ENCODE data around the gene IRS1. TPM values are rescaled to one million over a fixed set of nuclear protein-coding genes. Genes with fewer than 3 reads are reported as not detected.

IRS1 gene
- total RNA-seq, 2 donors from 2014 or later: 14.6 to 15.8 TPM

GRCh38 chr2:226743915-226744314 lies 55.7 kb downstream of the IRS1 start:
- Histone ChIP-seq H3K27me3 (no peaks in the 10 kb centered on the region), H3K27ac (peak overlapping the region in 1 of 2 donors; percentile 77), H3K4me3 (no peak overlapping the region), H3K9me3 (no peaks in the 10 kb centered on the region), H3K4me1 (peaks cover 0 to 49% of the 10 kb centered on the region in 2 donors), H3K36me3 (no peaks in the 10 kb centered on the region)
- TF ChIP-seq CTCF (IDR thresholded peaks at IDR 0.05): no peak
- DNase-seq (ENCODE audit: low spot score): no peak

- TF ChIP-seq CTCF (IDR thresholded peaks at IDR 0.05): no peak
- Histone ChIP-seq H3K27me3 (no peaks in the 10 kb centered on the region), H3K36me3 (no peaks in the 10 kb centered on the region), H3K27ac (peak overlapping the region; percentile 77 to 92), H3K9me3 (no peaks in the 10 kb centered on the region), H3K4me1 (peaks cover 0 to 54% of the 10 kb centered on the region in 2 donors), H3K4me3 (no peak overlapping the region)
- peak; percentile 65 for DNase-seq (ENCODE audit: low spot score)
These were observed 57.3 kb downstream of the IRS1 start for GRCh38 chr2:226742347-226742746.

GRCh38 chr2:226740039-226740648 lies 59.5 kb downstream of the IRS1 start:
- Histone ChIP-seq H3K9me3 (no peaks in the 10 kb centered on the region), H3K4me1 (peaks cover 0 to 49% of the 10 kb centered on the region in 2 donors), H3K27me3 (no peaks in the 10 kb centered on the region), H3K4me3 (no peak overlapping the region), H3K27ac (peak overlapping the region; percentile 3 to 92), H3K36me3 (no peaks in the 10 kb centered on the region)
- no peak for TF ChIP-seq CTCF (IDR thresholded peaks at IDR 0.05)
- no peak for DNase-seq (ENCODE audit: low spot score)

GRCh38 chr2:226739545-226740030 lies 60.0 kb downstream of the IRS1 start:
- peak overlapping the region; percentile 41 to 92 for H3K27ac ChIP-seq
- no peak overlapping the region for H3K4me3 ChIP-seq
- no peaks in the 10 kb centered on the region for H3K36me3 ChIP-seq
- no peak for DNase-seq (ENCODE audit: low spot score)
- no peaks in the 10 kb centered on the region for H3K27me3 ChIP-seq
- H3K9me3 ChIP-seq: no peaks in the 10 kb centered on the region
- no peak for TF ChIP-seq CTCF (IDR thresholded peaks at IDR 0.05)
- H3K4me1 ChIP-seq: peaks cover 0 to 53% of the 10 kb centered on the region in 2 donors

- no peak overlapping the region for H3K4me3 ChIP-seq
These were observed 60.6 kb downstream of the IRS1 start for GRCh38 chr2:226738821-226739544.

More at GRCh38 chr2:226738821-226739544, 60.6 kb downstream of the IRS1 start:
- H3K4me1 ChIP-seq: peaks cover 0 to 51% of the 10 kb centered on the region in 2 donors
- no peaks in the 10 kb centered on the region for H3K9me3 ChIP-seq
- no peak for TF ChIP-seq CTCF (IDR thresholded peaks at IDR 0.05)
- no peaks in the 10 kb centered on the region for H3K36me3 ChIP-seq
- peak overlapping the region; percentile 46 to 92 for H3K27ac ChIP-seq
- no peaks in the 10 kb centered on the region for H3K27me3 ChIP-seq
- DNase-seq (ENCODE audit: low spot score): no peak
